NOMO-1 treated with DMSO at 0.1 percent for 48 hours (cell line): ENCODE data around the gene SRRM2.

Source experiments
- DNase-seq: peaks from one replicate; lab custom pipeline; 2025; ENCODE audit not compliant: unreplicated experiment; lab: John Stamatoyannopoulos, UW

Gene SRRM2

GRCh38 chr16:2775765-2776499, 23.5 kb downstream of the SRRM2 start:
- no peak for DNase-seq

GRCh38 chr16:2776500-2777139, 24.2 kb downstream of the SRRM2 start:
- no peak for DNase-seq

- DNase-seq = peak; percentile 81
Measured at GRCh38 chr16:2777231-2777902, 24.9 kb downstream of the SRRM2 start, which contains the start of gene ELOB. Gene ELOB (minus strand): TSS chr16:2777280. CDS start chr16:2777239, 41 bp downstream.

- DNase-seq = no peak
Measured at GRCh38 chr16:2777903-2778629, 25.6 kb downstream of the SRRM2 start.

GRCh38 chr16:2778630-2778958, 26.2 kb downstream of the SRRM2 start:
- DNase-seq = no peak

- DNase-seq = no peak
Measured at GRCh38 chr16:2779151-2779920, 26.9 kb downstream of the SRRM2 start.

GRCh38 chr16:2779978-2780898, 27.8 kb downstream of the SRRM2 start:
- no peak for DNase-seq

GRCh38 chr16:2782583-2783351, 30.3 kb downstream of the SRRM2 start:
- DNase-seq = no peak

- no peak for DNase-seq
Measured at GRCh38 chr16:2783581-2784357, 31.3 kb downstream of the SRRM2 start.

- DNase-seq = no peak
Measured at GRCh38 chr16:2784358-2785100, 32.1 kb downstream of the SRRM2 start.

- DNase-seq = no peak
Measured at GRCh38 chr16:2785101-2785991, 32.9 kb downstream of the SRRM2 start.

GRCh38 chr16:2786061-2786825, 33.8 kb downstream of the SRRM2 start:
- no peak for DNase-seq

GRCh38 chr16:2786826-2787151, 34.4 kb downstream of the SRRM2 start:
- DNase-seq = no peak

GRCh38 chr16:2787406-2787805, 35.0 kb downstream of the SRRM2 start, which contains the start of gene PRSS33:
Gene PRSS33 (minus strand): TSS chr16:2787560. CDS start chr16:2786547, 1,013 bp downstream.
- no peak for DNase-seq

GRCh38 chr16:2787961-2788360, 35.5 kb downstream of the SRRM2 start:
- DNase-seq = no peak

GRCh38 chr16:2790631-2791030, 38.2 kb downstream of the SRRM2 start:
- DNase-seq = no peak
